SIG-M5 (cell line): ENCODE results near the gene PER2.
"Not testable (repeated sequence)": the region's sequence is repeated elsewhere in the genome, so short reads cannot be mapped to it uniquely, and the experiment has no call there.

Experiments
- DNase-seq: peaks from one replicate; lab custom pipeline; 2025; lab: John Stamatoyannopoulos, UW

PER2 gene, protein sequence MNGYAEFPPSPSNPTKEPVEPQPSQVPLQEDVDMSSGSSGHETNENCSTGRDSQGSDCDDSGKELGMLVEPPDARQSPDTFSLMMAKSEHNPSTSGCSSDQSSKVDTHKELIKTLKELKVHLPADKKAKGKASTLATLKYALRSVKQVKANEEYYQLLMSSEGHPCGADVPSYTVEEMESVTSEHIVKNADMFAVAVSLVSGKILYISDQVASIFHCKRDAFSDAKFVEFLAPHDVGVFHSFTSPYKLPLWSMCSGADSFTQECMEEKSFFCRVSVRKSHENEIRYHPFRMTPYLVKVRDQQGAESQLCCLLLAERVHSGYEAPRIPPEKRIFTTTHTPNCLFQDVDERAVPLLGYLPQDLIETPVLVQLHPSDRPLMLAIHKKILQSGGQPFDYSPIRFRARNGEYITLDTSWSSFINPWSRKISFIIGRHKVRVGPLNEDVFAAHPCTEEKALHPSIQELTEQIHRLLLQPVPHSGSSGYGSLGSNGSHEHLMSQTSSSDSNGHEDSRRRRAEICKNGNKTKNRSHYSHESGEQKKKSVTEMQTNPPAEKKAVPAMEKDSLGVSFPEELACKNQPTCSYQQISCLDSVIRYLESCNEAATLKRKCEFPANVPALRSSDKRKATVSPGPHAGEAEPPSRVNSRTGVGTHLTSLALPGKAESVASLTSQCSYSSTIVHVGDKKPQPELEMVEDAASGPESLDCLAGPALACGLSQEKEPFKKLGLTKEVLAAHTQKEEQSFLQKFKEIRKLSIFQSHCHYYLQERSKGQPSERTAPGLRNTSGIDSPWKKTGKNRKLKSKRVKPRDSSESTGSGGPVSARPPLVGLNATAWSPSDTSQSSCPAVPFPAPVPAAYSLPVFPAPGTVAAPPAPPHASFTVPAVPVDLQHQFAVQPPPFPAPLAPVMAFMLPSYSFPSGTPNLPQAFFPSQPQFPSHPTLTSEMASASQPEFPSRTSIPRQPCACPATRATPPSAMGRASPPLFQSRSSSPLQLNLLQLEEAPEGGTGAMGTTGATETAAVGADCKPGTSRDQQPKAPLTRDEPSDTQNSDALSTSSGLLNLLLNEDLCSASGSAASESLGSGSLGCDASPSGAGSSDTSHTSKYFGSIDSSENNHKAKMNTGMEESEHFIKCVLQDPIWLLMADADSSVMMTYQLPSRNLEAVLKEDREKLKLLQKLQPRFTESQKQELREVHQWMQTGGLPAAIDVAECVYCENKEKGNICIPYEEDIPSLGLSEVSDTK (N-terminal part only)

DNA sequence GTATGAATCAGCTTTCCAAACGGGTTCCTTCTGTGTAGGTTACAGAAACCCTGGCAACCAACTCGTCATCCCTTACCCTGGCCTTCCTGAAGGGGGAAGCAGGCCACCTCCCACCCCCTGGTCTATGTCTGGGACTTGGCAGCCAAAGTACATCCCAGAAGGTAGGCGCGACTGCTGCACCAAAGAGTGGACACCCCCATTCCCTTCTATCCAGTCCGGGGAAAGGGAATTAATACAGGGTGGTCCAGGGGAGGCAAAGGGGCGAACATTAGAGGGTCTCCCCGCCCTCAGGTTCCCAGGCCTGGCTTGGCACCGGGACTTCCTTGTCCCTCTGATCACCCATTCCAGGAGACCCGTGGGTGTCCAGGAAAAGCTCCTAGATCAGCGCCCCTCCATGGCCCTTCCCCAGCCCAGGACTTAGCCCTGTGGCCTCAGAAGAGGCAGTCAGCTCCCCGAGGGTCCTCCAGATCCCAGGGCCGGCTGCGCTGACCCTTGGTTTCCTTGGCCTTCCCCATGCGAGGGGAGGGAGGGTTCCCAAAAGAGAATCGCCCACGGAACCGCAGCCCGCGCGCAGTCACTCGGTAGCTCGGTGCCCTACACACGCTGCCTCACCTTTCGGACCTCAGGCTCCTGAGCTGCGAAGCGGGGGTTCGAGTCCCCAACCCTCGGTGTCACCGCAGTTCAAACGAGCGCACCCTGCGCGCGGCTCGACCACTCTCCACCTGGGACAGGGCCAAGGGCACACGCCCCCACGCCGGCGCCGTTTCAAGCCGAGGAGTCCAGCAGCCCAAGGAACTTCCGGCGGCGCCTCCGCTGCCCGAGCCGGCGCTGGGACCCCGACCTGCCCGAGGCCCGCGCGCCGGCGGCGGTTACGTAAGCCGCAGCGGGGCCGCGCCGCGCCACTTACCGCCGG is at the start of gene PER2:
TSS of gene PER2 (minus strand) at position 874 of the 913 bp plus-strand sequence. CDS start 10,674 bp downstream, outside the sequence.
- peak; percentile 63 for DNase-seq

DNA sequence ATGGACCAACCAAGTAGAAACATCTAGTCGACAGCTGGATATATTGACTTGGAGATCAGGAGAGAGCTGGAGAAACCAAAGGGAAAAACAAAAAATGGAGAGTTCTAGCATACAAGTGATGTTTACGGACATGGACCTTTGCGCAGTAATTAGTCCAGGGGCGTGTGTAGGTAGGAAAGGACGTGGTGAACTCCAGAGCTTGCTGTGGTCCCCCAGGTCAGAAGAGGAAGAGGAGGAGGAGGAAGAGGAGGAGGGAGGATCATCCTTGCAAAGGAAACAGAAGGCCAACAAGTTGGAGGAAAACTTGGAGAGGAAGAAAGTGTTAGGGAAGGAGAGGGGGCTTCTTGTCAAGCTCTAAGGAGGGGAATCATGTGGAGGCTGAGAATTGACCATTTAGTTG is 49.4 kb upstream of the PER2 start:
- no peak for DNase-seq

DNA sequence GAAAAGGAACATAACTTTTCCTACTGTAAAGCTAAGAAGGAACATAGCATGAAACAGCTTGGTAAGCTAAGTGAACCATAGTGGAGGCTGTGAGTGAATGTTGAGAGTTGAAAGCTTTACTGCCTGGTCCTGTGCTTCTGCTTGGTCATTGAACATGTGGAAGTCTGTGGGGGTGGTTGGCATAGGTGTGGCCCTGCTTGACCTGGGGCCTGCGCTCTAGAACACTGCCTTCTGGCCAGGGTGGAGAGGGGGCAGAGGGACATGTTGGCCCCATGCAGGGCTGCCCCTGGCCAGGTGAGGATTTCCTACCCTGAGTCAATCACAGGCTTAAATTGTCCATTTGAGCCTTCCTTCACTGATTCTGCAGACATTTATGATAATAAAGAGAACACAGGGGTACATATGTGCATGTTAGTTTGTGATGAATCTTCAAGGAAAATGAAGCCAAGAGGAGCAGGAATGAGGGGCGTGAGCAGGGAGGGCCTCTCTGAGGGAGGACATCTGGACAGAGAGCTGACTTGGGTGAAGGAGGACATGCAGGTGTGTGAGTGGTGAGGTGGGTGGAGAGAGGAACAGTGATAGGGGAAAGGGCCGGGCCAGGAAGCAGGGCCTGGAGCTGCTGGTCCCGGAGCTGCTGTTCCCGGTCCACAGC is 48.5 kb upstream of the PER2 start:
- no peak for DNase-seq

DNA sequence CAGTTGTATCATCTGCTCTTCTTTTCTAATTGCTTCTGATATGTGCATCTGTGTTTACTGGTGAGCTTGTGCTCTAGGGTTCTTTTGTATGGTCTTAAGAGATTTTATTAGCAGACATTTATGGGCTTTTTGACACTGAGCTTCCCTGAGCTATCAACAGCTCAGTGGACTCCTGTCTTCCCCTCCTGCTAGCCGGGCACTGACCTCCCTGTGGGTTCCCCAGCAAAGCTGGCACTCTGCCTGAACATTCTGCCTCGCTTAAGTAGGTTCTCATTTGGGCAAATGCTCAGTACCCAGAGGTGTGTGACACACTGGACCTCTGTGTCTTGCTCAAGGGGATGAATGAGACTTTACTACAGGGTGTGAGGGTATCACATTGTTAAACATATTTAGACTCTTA is 47.7 kb upstream of the PER2 start:
- no peak for DNase-seq

DNA sequence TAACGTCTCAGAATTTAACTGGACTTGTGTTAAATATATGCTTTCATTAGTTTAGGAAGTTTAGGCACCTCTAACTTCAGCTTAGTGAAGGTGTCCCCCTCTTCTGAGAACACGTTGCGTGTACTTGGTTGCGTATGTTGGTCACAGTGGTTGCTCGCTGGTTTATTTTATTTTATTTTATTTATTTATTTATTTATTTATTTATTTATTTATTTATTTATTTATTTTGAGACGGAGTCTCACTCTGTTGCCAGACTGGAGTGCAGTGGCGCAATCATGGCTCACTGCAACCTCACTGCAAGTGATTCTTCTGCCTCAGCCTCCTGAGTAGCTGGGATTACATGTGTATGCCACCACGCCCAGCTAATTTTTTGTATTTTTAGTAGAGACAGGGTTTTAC is 47.2 kb upstream of the PER2 start:
- DNase-seq = not testable (repeated sequence)

DNA sequence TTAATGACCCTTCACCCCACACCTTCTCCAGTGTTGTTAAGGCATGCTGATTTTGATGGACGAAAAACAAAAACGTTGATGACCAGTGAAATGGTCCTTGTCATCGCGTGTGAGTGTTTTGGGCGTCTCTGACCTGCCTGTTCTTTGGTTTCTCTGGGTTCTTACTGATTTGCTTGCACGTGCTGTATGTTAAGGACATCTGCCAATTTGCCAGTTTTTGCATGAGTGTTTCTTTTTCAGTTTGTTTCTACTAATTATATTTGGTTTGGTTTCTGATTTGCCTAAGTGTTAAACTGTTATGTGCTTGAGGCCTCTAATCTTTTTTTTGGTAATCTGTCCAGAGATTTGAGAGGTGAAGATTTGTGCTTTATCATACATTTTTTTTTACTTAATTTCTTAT is 46.5 kb upstream of the PER2 start:
- DNase-seq = no peak

DNA sequence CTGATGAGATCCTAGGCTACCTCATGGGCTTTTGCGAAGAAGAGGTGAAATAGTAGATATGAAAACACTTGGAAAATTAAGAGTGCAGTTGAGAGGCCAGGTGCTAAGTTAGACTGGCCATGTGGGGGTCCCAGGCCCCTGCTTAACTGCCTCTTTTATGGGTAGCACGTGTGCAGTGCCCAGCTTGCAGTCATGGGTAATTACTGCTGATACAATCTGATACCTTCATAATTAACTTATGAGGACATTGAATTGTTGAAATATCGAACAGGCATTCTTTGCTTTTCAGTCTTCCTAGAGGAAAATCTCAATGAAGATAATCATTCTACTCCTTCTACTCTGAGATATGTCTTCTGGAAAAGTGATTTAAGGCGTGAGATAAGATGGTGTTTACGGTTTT is 43.5 kb upstream of the PER2 start:
- DNase-seq = no peak

DNA sequence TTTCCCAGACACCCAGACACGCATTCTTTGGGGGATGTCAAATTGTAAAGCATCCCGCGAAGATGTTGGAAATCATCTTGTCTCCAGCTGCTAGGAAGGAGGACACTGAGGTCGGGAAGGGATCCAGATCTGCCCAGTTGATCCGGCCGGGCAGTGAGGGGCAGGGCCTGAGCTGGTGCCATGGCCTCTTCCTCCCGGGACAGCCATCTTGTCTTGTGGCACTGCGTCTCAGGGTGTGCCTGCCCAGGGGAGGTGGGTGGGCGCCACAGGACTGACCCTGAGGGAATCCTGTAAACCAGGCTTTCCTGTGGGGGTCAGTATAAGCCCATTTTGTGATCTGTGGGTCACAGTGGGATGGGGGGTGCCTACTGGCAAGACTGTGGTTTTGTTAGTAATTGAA is 42.0 kb upstream of the PER2 start:
- DNase-seq = no peak

DNA sequence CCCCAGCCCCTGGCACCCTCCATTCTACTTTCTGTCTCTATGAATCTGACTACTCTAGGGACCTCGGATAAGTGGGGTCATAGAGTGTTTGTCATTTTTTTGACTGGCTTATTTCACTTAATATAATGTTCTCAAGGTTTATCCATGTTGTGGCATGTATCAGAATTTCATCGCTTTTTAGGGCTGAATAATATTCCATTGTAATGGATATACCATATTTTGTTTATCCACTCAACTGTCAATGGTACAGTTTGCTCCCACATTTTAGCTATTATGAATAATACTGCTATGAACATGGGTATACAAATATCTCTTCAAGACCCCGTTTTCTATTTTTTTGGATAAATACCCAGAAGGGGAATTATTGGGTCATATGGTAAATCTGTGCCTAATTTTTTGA is 39.3 kb upstream of the PER2 start:
- DNase-seq = no peak

DNA sequence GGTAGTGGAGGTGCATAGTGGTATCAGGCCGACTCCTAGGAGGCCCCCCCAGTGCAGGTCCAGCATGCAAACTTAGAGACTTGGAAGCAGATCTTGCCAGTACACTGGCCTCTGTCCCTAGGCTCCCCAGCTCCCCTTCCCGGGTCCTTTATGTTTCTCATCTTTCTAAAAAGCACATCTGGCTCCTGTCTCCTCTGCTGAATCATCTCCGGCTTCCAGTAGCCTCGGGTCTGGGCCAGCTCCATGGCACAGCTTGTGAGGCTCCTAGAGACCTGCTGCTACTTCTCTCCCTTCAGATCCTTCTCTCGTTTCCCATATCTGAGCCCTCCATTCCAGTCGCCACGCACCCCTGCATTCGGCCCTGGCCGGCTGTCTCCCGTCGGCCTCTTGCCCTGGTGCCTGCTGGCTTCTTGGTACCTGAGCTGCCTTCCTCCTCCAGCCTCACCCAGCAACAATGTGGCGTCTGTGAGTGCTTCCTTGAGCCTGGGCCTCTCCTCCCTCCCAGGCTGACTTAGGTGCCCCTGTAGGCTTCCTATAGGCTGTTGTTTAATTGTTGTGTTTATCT is 38.5 kb upstream of the PER2 start:
- no peak for DNase-seq

DNA sequence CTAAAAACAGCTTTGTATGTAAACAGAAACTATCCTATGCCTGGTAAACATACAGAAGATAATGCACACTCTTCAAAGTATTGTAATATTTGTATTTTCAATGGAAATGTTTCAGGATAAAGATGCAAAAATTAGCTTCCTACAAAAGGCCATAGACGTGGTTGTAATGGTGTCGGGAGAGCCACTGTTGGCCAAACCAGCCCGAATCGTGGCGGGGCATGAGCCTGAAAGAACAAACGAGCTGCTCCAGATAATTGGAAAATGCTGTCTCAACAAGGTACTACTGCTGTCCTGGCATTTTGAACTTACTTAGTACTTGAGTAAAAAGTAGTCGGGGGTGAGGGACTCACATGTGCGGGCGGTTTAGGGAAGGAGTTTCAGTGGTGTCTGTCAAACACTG is 37.3 kb upstream of the PER2 start:
- no peak for DNase-seq

DNA sequence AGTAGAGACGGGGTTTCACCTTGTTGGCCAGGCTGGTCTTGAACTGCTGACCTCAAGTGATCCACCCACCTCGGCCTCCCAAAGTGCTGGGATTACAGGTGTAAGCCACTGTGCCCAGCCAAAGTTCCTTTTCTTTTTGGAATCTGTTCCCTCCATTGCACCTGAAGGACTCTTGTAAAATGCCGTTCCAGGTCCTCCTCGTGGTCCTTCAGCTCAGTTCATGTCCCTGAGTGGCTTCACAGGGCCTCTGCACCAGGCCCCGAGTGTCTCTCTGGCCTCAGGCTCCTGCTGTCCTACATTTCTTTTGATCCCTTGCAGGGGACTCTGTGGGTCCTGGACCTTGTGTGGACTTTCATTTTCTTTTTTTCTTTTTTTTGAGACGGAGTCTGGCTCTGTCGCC is 35.8 kb upstream of the PER2 start:
- DNase-seq = not testable (repeated sequence)

DNA sequence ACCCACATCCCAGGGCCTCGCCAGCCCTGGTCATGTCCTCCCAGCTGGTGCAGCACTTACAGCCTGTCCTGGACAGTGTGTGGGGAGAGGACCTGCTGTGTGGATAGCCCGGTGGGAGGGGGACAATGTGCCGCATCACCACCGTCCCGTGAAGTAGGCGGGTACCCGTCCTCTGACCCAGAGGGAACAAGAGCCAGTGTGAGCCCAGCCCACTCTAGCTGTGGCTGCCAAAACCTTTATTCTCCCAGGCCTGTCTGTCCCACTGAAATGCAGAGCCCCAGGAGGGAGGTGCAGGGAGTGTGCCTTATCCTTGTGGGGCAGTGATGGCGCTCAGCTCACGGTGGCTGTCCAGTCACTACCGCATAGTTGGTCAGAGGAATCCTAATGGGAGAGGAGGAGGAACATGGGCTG is 33.6 kb upstream of the PER2 start:
- DNase-seq = no peak

DNA sequence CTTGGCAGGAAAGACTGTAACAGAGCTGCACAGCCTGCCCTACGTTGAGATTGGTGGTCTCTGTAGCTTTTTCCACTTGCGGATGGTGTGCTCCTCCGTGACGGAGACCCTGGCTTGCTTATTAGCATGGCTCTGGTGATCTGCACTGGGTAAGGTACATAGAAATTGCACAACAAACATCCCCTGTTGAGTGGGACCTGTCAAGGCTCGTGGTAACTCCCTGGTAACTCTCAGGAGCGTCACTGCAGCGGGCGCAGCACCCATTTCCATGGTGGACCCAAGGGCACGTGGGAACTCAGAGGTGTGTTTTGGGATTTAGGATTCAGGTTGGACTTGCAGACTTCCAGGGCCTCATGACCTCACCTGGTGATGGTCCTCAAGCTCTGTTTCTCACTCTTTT is 33.1 kb upstream of the PER2 start:
- DNase-seq = no peak

DNA sequence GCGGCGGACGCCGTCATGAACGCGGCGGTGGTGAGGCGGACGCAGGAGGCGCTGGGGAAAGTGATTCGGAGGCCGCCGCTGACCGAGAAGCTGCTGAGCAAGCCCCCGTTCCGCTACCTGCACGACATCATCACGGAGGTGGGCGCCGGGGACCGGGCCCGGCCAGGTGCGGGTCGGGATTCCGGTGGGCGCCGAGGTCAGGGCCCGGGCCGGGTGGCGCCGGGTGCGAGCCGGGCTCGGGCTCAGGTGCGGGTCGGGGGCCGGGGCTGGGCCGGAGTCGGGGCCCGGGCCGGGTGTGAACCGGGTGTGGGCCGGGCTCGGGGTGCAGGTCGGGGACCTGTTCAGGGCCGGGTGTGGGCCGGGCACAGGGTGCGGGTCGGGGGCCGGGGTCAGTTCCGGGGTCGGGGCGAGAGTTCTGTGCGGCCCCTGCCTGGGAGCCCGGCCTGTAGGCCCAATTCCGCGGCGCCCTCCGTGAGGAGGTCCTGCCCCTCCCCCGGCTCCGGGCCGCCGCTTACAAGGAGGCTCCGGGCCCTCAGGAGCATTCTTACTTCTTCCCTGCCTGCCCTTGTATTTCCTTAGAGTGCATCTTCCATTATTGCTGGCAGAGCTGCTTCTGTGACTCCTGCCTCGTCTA is 32.4 kb upstream of the PER2 start:
- no peak for DNase-seq

DNA sequence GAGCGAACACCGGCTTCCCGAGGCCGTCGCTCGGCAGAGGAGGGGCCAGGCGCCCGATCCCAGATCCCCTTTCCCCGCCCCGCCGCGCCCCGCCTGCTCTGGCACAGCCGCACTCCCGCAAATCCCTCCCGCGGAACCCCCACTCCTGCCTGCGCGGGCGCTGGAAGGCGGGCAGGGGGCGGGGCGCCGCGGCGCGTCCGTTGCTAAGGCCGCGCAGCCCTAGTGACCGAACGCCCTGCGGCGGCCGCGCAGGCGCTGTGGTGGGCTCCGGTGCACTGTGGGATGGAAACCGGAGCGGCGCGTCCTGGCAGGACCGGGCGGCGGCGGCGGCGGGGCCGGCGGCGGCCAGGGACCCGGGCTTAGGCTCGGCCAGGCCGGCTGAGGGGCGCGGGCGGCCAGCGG is 31.8 kb upstream of the PER2 start, which contains the start of gene TRAF3IP1:
TSS of gene TRAF3IP1 (plus strand) at position 273 of the 402 bp plus-strand sequence. CDS start 145 bp downstream, outside the sequence.
- no peak for DNase-seq

DNA sequence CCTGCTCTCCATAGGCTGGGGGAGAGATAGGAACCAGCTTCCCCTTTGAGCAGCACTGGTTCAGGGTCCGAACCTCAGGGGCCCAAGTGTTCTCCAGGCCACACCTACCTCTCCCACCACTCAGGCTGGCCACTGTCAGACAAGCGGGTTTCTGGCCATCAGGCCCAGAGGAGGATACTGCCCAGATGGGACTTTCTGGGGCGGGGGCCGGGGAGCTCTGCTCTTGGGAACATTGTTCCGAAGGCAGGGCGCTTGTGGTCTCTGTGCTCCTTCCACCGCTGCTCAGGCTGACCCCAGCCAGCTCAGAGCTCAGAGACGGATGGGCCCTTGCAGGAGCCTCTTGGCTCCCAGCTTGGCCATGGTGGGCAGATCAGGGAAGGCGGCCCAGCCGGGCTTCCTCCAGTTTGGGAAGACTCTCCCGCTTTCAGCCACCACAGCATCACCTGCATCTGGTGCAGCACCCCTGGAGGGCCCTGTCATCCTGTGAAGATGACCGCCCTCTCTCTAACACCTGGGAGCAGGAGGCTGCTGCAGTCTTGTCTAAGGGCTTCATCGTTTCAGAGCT is 26.7 kb upstream of the PER2 start:
- no peak for DNase-seq

DNA sequence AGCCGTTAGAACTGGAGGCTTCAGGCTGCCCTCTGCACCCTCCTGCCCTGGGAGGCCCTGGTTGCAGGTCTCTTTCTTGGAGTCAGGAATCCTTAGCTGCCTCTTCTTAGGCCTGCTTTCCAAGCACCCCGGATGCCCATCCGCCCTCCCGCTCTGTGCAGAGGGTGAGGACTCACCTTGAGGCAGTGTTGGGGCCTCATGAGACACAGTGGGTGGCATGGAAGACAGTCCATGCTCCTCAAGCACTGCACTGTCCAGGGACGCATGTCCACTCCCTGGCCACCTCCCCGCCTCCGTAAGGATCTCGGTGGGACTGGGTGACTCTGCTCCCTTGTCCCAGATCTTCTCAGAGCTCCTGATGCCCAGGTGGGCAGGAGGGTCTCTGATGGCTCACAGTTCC is 26.2 kb upstream of the PER2 start:
- DNase-seq = no peak

DNA sequence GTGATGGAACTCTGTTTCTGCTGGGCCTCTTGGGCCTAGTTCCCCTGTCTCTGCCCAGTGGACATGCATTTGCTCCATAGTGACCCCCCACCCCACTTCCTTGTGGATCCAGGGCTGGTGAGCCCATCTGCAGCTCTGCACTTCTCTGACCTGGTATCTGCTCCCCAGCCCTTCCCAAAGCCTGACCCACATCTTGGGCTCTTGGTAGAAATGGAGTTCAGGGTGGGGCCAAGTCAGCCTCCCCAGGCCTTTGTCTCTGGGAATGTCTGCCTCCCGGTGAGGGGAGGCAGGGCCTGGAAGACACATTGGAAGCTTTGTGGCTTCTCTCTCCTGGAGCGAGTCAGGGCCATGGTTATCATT is 25.6 kb upstream of the PER2 start:
- no peak for DNase-seq
